ENCODE data around the gene ATP6V1B1.

Gene ATP6V1B1

DNA sequence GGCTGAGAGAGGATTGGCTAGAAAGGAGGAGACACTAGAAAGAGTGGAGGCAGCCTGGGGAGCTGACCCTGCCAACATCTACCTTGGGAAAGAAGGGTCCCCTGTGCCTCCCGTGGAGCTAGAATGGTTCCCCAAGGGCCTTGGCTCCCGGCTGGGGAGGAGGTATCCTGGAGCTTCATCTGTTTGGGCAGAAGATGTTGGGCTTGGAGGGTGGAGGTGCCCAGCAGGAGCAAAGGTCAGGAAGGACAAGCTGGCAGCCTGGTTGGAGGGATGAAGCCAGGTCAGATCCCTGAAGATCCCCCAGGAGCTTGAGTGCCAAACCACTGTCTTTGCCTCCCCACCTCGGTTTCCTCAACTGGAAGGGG, 2.9 kb downstream of the ATP6V1B1 start:
- no peak for ATAC-seq
- TF ChIP-seq ISL1 (CRISPR knock-in tag; IDR thresholded peaks at IDR 0.05) (no peak), ZNF70 (CRISPR knock-in tag; IDR thresholded peaks at IDR 0.05) (no peak), ZFP30 (CRISPR knock-in tag; IDR thresholded peaks at IDR 0.05) (no peak), ESRRG (CRISPR knock-in tag; IDR thresholded peaks at IDR 0.05) (no peak), ZNF565 (CRISPR knock-in tag; conservative IDR thresholded peaks at IDR 0.05; ENCODE audit: low read depth) (no peak)
- TF ChIP-seq, protein P1, sequence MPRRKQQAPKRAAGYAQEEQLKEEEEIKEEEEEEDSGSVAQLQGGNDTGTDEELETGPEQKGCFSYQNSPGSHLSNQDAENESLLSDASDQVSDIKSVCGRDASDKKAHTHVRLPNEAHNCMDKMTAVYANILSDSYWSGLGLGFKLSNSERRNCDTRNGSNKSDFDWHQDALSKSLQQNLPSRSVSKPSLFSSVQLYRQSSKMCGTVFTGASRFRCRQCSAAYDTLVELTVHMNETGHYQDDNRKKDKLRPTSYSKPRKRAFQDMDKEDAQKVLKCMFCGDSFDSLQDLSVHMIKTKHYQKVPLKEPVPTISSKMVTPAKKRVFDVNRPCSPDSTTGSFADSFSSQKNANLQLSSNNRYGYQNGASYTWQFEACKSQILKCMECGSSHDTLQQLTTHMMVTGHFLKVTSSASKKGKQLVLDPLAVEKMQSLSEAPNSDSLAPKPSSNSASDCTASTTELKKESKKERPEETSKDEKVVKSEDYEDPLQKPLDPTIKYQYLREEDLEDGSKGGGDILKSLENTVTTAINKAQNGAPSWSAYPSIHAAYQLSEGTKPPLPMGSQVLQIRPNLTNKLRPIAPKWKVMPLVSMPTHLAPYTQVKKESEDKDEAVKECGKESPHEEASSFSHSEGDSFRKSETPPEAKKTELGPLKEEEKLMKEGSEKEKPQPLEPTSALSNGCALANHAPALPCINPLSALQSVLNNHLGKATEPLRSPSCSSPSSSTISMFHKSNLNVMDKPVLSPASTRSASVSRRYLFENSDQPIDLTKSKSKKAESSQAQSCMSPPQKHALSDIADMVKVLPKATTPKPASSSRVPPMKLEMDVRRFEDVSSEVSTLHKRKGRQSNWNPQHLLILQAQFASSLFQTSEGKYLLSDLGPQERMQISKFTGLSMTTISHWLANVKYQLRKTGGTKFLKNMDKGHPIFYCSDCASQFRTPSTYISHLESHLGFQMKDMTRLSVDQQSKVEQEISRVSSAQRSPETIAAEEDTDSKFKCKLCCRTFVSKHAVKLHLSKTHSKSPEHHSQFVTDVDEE (CRISPR knock-in tag; IDR thresholded peaks at IDR 0.05) = no peak
- TF ChIP-seq, protein P2, sequence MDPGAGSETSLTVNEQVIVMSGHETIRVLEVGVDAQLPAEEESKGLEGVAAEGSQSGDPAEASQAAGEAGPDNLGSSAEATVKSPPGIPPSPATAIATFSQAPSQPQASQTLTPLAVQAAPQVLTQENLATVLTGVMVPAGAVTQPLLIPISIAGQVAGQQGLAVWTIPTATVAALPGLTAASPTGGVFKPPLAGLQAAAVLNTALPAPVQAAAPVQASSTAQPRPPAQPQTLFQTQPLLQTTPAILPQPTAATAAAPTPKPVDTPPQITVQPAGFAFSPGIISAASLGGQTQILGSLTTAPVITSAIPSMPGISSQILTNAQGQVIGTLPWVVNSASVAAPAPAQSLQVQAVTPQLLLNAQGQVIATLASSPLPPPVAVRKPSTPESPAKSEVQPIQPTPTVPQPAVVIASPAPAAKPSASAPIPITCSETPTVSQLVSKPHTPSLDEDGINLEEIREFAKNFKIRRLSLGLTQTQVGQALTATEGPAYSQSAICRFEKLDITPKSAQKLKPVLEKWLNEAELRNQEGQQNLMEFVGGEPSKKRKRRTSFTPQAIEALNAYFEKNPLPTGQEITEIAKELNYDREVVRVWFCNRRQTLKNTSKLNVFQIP (CRISPR knock-in tag; IDR thresholded peaks at IDR 0.05; ENCODE audit: borderline replicate concordance, low read depth) = no peak

DNA sequence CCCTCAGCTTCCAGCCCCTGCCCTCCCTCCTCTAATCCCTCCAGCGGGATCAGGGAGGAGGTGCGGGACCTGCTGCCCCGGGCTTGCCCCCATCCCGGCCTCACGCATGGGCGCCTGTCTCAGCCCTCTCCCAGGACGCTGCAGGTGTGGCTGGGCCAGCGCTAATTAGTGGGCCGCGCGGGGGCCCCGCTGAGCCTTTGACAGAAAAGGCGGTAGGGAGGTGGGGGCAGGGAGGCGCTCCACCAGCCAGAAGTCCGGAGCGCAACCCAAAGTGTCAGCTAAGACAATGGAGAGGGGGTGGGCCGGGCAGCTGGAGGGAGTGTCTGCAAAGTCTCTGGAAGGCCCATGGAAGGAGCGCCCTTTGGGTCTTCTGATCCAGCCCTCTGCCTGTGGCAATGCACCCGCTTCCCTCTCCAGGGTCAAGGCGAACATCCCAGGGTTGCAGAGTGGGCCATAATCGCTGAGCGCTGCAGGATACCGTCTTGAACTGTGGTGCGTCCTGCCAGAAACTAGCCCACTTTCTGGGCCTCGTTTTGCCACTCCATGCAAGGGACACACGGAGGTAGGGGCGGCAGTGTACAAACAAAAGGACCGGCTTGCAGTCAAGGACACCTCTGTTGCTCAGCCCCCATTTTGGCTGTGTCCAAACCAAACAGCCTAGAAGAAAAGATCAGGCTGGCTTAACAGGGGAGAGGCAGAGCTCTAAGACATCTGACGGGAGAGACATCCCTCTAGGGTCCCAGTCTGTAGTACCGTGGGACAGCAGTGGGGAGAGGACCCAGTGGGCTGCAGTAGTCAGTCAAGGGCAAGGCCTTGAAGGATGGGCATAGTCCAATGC, 3.5 kb downstream of the ATP6V1B1 start:
- no peak for TF ChIP-seq ARNTL (CRISPR knock-in tag; IDR thresholded peaks at IDR 0.05; ENCODE audit: borderline replicate concordance, low read depth)
- TF ChIP-seq, protein P3, sequence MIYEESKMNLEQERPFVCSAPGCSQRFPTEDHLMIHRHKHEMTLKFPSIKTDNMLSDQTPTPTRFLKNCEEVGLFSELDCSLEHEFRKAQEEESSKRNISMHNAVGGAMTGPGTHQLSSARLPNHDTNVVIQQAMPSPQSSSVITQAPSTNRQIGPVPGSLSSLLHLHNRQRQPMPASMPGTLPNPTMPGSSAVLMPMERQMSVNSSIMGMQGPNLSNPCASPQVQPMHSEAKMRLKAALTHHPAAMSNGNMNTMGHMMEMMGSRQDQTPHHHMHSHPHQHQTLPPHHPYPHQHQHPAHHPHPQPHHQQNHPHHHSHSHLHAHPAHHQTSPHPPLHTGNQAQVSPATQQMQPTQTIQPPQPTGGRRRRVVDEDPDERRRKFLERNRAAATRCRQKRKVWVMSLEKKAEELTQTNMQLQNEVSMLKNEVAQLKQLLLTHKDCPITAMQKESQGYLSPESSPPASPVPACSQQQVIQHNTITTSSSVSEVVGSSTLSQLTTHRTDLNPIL (CRISPR knock-in tag; IDR thresholded peaks at IDR 0.05; ENCODE audit: low read depth) = no peak
- TF ChIP-seq BACH2 (CRISPR knock-in tag; IDR thresholded peaks at IDR 0.05; ENCODE audit: borderline replicate concordance) = no peak
- TF ChIP-seq, protein P2 (CRISPR knock-in tag; IDR thresholded peaks at IDR 0.05; ENCODE audit: borderline replicate concordance, low read depth) = no peak
- TF ChIP-seq ZFP3 (CRISPR knock-in tag; IDR thresholded peaks at IDR 0.05) = no peak
- ATAC-seq = no peak

DNA sequence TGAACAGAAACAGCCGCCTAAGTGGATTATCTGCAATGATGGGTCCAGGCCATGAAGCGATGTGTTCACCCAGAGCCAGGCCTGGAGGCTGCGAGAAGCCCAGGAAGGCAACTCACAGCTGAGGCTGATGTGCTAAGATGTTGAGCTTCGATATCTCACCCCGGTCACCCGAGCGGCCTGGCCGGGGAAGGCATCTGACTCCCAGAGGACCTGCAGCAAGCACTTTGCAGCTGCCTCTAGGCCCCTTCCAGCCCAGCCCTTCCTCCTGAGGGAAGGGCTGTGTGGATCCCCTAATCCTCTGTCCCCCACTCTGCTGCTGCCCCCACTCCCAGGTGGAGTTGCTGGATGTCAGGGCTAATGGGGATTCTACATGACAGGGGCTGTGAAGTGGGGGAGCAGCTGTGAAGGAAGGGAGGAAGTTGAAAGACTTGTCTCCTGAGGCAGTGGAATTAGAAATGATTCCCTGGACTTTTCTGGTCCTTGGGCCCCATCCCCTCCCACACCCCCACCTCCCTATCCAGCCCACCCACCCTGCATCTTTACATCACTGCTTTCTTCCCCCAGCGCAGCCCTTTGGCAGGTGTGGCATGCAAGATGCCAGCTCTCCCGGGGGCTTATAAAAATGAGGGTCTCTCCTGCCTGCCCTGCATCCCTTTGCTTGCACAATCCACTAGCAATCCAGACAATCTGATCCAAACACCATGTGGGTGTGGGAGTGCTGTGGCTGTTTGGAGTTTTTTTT, 4.3 kb downstream of the ATP6V1B1 start:
- TF ChIP-seq ZFP3 (CRISPR knock-in tag; IDR thresholded peaks at IDR 0.05) (no peak), ZC3H10 (CRISPR knock-in tag; IDR thresholded peaks at IDR 0.05) (no peak), ZNF8 (CRISPR knock-in tag; IDR thresholded peaks at IDR 0.05) (no peak), ARNTL (CRISPR knock-in tag; IDR thresholded peaks at IDR 0.05; ENCODE audit: borderline replicate concordance, low read depth) (no peak), ESRRG (CRISPR knock-in tag; IDR thresholded peaks at IDR 0.05) (no peak), ISL1 (CRISPR knock-in tag; IDR thresholded peaks at IDR 0.05) (no peak), BACH2 (CRISPR knock-in tag; IDR thresholded peaks at IDR 0.05; ENCODE audit: borderline replicate concordance) (no peak), GLIS3 (CRISPR knock-in tag; IDR thresholded peaks at IDR 0.05) (no peak), OSR1 (CRISPR knock-in tag; IDR thresholded peaks at IDR 0.05) (no peak)
- TF ChIP-seq, protein P1 (CRISPR knock-in tag; IDR thresholded peaks at IDR 0.05) = no peak
- no peak for ATAC-seq
